ENCODE data around the gene GTPBP6. TPM values are rescaled to one million over a fixed set of nuclear protein-coding genes. Genes with fewer than 3 reads are reported as not detected.
A peak's percentile ranks its signal among the peaks of the same experiment; 100 is the strongest.

The GTPBP6 gene
- total and polyA plus RNA-seq, 7 donors, result 22.4 to 65.8 (median 36.0) TPM

DNA sequence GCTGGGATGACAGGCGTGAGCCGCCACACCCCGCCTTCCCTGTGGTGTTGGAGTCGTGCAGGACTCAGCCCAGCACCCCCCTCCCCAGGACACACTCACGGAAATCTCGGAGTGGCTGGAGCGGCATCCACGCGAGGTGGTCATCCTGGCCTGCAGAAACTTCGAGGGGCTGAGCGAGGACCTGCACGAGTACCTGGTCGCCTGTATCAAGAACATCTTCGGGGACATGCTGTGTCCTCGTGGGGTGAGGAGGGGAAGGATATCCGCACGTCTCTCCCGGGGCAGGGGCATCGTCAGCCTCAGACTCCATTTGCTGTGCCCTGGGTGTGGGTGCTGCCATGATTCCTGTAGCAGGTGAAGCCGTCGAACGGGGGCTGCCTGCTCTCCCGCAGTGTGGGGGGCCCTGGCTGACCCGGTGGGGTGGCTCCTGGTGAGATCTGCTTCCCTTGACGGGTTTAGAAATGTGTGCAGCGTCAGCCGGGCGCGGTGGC lies 27.1 kb downstream of the GTPBP6 start:
- Histone ChIP-seq H3K27ac (no peak overlapping the region), H3K27me3 (no peaks in the 10 kb centered on the region), H3K36me3 (peaks cover 0 to 73% (median 22%) of the 10 kb centered on the region in 4 donors), H3K9me3 (peaks cover 0 to 4% (median 0%) of the 10 kb centered on the region in 4 donors), H3K4me3 (no peak overlapping the region), H3K4me1 (no peaks in the 10 kb centered on the region)
- no peak for TF ChIP-seq POLR2A (IDR thresholded peaks at IDR 0.05)
- no peak for TF ChIP-seq POLR2AphosphoS5 (IDR thresholded peaks at IDR 0.05)
- TF ChIP-seq EP300 (IDR thresholded peaks at IDR 0.05), result no peak
- TF ChIP-seq, protein P1, sequence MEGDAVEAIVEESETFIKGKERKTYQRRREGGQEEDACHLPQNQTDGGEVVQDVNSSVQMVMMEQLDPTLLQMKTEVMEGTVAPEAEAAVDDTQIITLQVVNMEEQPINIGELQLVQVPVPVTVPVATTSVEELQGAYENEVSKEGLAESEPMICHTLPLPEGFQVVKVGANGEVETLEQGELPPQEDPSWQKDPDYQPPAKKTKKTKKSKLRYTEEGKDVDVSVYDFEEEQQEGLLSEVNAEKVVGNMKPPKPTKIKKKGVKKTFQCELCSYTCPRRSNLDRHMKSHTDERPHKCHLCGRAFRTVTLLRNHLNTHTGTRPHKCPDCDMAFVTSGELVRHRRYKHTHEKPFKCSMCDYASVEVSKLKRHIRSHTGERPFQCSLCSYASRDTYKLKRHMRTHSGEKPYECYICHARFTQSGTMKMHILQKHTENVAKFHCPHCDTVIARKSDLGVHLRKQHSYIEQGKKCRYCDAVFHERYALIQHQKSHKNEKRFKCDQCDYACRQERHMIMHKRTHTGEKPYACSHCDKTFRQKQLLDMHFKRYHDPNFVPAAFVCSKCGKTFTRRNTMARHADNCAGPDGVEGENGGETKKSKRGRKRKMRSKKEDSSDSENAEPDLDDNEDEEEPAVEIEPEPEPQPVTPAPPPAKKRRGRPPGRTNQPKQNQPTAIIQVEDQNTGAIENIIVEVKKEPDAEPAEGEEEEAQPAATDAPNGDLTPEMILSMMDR (IDR thresholded peaks at IDR 0.05), result no peak
- intact Hi-C loops (cut with DNase I), result no loop called here
- peak; percentile 58 for DNase-seq
- 98% methylated on average over 29 of the region's 29 CpGs for WGBS, 2 donors

DNA sequence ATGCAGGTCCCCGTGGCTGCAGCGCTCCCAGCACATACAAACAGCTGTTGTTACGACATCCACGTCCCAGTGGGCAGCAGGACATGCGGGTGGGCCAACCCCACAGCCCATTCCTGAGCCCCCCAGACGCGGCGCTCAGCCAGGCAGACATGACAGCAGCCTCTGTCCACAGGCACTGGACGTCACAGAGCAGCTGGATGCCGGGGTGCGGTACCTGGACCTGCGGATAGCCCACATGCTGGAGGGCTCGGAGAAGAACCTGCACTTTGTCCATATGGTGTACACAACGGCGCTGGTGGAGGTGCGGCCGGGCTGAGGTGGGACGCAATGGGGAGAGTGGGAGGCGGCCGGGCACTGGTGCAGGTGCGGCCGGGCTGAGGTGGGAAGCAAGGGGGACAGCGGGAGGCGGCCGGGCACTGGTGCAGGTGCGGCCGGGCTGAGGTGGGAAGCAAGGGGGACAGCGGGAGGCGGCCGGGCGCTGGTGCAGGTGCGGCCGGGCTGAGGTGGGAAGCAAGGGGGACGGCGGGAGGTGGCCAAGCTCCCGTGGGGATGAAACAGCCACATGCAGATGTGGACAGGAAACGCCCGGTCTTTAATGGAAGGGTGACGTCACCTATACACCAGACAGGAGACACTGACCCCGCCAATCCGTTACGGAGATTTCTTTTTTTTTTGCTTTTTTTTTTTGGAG lies 28.0 kb downstream of the GTPBP6 start:
- Histone ChIP-seq H3K4me1 (no peaks in the 10 kb centered on the region), H3K27ac (no peak overlapping the region), H3K9me3 (peaks cover 0 to 4% (median 0%) of the 10 kb centered on the region in 4 donors), H3K4me3 (no peak overlapping the region), H3K36me3 (peaks cover 0 to 74% (median 22%) of the 10 kb centered on the region in 4 donors), H3K27me3 (no peaks in the 10 kb centered on the region)
- 95 to 96% methylated on average over 42 of the region's 42 CpGs for WGBS, 2 donors
- TF ChIP-seq POLR2AphosphoS5 (IDR thresholded peaks at IDR 0.05) (no peak), EP300 (IDR thresholded peaks at IDR 0.05) (no peak), POLR2A (IDR thresholded peaks at IDR 0.05) (no peak)
- TF ChIP-seq, protein P1 (IDR thresholded peaks at IDR 0.05), result no peak
- peak; percentile 66 for DNase-seq
- intact Hi-C loops (cut with DNase I), result no loop called here

DNA sequence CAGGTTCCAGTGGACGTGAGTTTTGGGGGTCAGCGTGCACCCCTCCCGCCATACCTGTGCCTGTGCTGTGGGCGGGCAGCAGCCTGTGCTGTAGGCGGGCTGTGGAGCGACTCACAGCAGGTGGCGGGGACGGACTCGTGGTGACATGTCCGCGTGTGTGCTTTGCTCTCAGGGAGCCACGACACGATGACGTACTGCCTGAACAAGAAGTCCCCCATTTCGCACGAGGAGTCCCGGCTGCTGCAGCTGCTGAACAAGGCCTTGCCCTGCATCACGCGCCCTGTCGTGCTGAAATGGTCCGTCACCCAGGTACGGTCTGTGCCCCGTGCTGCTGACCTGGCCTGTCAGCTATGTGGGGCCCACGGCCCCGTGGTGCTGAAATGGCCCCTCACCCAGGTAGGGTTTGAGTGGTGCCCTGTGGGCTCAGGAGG lies 30.0 kb downstream of the GTPBP6 start:
- H3K36me3 ChIP-seq, result peaks cover 0 to 72% (median 21%) of the 10 kb centered on the region in 4 donors
- DNase-seq, result peak; percentile 43

DNA sequence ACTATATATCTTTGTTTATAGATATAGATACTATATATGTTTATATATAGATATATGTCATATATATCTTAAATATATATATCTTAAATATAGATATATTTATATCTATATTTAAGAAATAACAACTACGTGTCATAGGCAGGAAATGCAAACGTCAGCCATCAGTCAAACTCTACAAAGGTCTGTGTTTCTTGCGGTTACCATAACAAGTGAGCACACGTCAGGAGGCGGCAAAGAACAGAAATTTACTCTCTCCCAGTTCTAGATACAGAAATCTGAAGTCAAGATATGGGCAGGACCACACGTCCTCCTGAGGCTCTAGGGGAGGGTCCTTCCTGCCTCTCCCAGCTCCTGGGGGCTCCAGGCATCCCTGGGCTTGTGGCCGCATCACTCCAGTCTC lies 30.9 kb downstream of the GTPBP6 start:
- no peak overlapping the region for H3K27ac ChIP-seq
- H3K9me3 ChIP-seq, result no peaks in the 10 kb centered on the region
- 91 to 93% methylated on average over 7 of the region's 7 CpGs for WGBS, 2 donors
- H3K27me3 ChIP-seq, result no peaks in the 10 kb centered on the region
- no peak overlapping the region for H3K4me3 ChIP-seq
- H3K36me3 ChIP-seq, result peaks cover 0 to 63% (median 17%) of the 10 kb centered on the region in 4 donors
- no peak for DNase-seq
- peaks cover 0 to 3% (median 0%) of the 10 kb centered on the region in 4 donors for H3K4me1 ChIP-seq
- intact Hi-C loops (cut with DNase I), result no loop called here
- TF ChIP-seq POLR2A (IDR thresholded peaks at IDR 0.05), result no peak
- TF ChIP-seq, protein P1 (IDR thresholded peaks at IDR 0.05), result no peak
- TF ChIP-seq POLR2AphosphoS5 (IDR thresholded peaks at IDR 0.05), result no peak
- no peak for TF ChIP-seq EP300 (IDR thresholded peaks at IDR 0.05)

More for the DNA sequence above, 30.0 kb downstream of the GTPBP6 start:
- intact Hi-C loops (cut with DNase I), result no loop called here
- H3K9me3 ChIP-seq, result peaks cover 0 to 3% (median 0%) of the 10 kb centered on the region in 4 donors
- peaks cover 0 to 3% (median 0%) of the 10 kb centered on the region in 4 donors for H3K4me1 ChIP-seq
- no peaks in the 10 kb centered on the region for H3K27me3 ChIP-seq
- no peak overlapping the region for H3K4me3 ChIP-seq
- no peak overlapping the region for H3K27ac ChIP-seq
- TF ChIP-seq POLR2AphosphoS5 (IDR thresholded peaks at IDR 0.05) (no peak), EP300 (IDR thresholded peaks at IDR 0.05) (no peak), POLR2A (IDR thresholded peaks at IDR 0.05) (no peak)
- TF ChIP-seq, protein P1 (IDR thresholded peaks at IDR 0.05), result no peak
- WGBS, 2 donors, result 97% methylated on average over 25 of the region's 25 CpGs
